Measurements from ENCODE around the gene GIMAP8.
"Not testable (repeated sequence)": the region's sequence is repeated elsewhere in the genome, so short reads cannot be mapped to it uniquely, and the experiment has no call there.

Gene GIMAP8

GRCh38 chr7:150441524-150441923, 8.9 kb upstream of the GIMAP8 start:
- DNase-seq = no peak

GRCh38 chr7:150442811-150443210, 7.6 kb upstream of the GIMAP8 start:
- no peak for DNase-seq

- no peak for DNase-seq
Measured at GRCh38 chr7:150443793-150444540, 6.5 kb upstream of the GIMAP8 start.

GRCh38 chr7:150444674-150445365, 5.6 kb upstream of the GIMAP8 start:
- DNase-seq = no peak

- DNase-seq = no peak
Measured at GRCh38 chr7:150446288-150446938, 4.0 kb upstream of the GIMAP8 start.

GRCh38 chr7:150447966-150448788, 2.3 kb upstream of the GIMAP8 start:
- DNase-seq = no peak

- DNase-seq = peak; percentile 71
Measured at GRCh38 chr7:150448789-150449147, 1.7 kb upstream of the GIMAP8 start.

- DNase-seq = no peak
Measured at GRCh38 chr7:150449206-150449952, 1.1 kb upstream of the GIMAP8 start.

GRCh38 chr7:150451097-150451793, 815 bp downstream of the GIMAP8 start:
- DNase-seq = peak; percentile 28

- no peak for DNase-seq
Measured at GRCh38 chr7:150451833-150452461, 1.5 kb downstream of the GIMAP8 start.

- DNase-seq = no peak
Measured at GRCh38 chr7:150453181-150453580, 2.8 kb downstream of the GIMAP8 start.

- no peak for DNase-seq
Measured at GRCh38 chr7:150453892-150454291, 3.5 kb downstream of the GIMAP8 start.

- DNase-seq = not testable (repeated sequence)
Measured at GRCh38 chr7:150457064-150457463, 6.6 kb downstream of the GIMAP8 start.

- DNase-seq = no peak
Measured at GRCh38 chr7:150458235-150458634, 7.8 kb downstream of the GIMAP8 start.

GRCh38 chr7:150458756-150459155, 8.3 kb downstream of the GIMAP8 start:
- no peak for DNase-seq

- DNase-seq = no peak
Measured at GRCh38 chr7:150461520-150461919, 11.1 kb downstream of the GIMAP8 start.

- DNase-seq = no peak
Measured at GRCh38 chr7:150462413-150462812, 12.0 kb downstream of the GIMAP8 start.

- DNase-seq = no peak
Measured at GRCh38 chr7:150463461-150463860, 13.0 kb downstream of the GIMAP8 start.

- no peak for DNase-seq
Measured at GRCh38 chr7:150464962-150465361, 14.5 kb downstream of the GIMAP8 start.

GRCh38 chr7:150465414-150465813, 15.0 kb downstream of the GIMAP8 start:
- no peak for DNase-seq

- DNase-seq = no peak
Measured at GRCh38 chr7:150466477-150466876, 16.0 kb downstream of the GIMAP8 start.
